SK-N-DZ (cell line): Measurements from ENCODE around the gene UBE2H.
"Not testable (repeated sequence)": the region's sequence is repeated elsewhere in the genome, so short reads cannot be mapped to it uniquely, and the experiment has no call there.

ENCODE experiments used
- DNase-seq: peaks from one replicate; pipeline ENCODE4 v3.0.0-alpha.2; 2015; ENCODE audit warnings: low spot score

The UBE2H gene

GRCh38 chr7:129823143-129823542 lies 129.6 kb downstream of the UBE2H start:
- not testable (repeated sequence) for DNase-seq

- DNase-seq = no peak
Measured at GRCh38 chr7:129821476-129821875, 131.3 kb downstream of the UBE2H start.

GRCh38 chr7:129816742-129817141 lies 136.0 kb downstream of the UBE2H start:
- no peak for DNase-seq

- DNase-seq = no peak
Measured at GRCh38 chr7:129807863-129808262, 144.9 kb downstream of the UBE2H start.

- DNase-seq = peak; percentile 25
Measured at GRCh38 chr7:129804890-129805719, 147.7 kb downstream of the UBE2H start.

GRCh38 chr7:129804111-129804889 lies 148.5 kb downstream of the UBE2H start:
- DNase-seq = no peak

GRCh38 chr7:129803546-129804081 lies 149.1 kb downstream of the UBE2H start:
- no peak for DNase-seq

GRCh38 chr7:129801882-129802281 lies 150.9 kb downstream of the UBE2H start:
- no peak for DNase-seq

GRCh38 chr7:129800901-129801300 lies 151.9 kb downstream of the UBE2H start:
- DNase-seq = peak; percentile 3

GRCh38 chr7:129799350-129799955 lies 153.3 kb downstream of the UBE2H start:
- no peak for DNase-seq

GRCh38 chr7:129798616-129799349 lies 154.0 kb downstream of the UBE2H start:
- DNase-seq = no peak

GRCh38 chr7:129797214-129797789 lies 155.5 kb downstream of the UBE2H start:
- peak; percentile 57 for DNase-seq

- no peak for DNase-seq
Measured at GRCh38 chr7:129796186-129796775, 156.5 kb downstream of the UBE2H start.

GRCh38 chr7:129794461-129794860 lies 158.3 kb downstream of the UBE2H start:
- DNase-seq = not testable (repeated sequence)

GRCh38 chr7:129793506-129794310 lies 159.1 kb downstream of the UBE2H start:
- DNase-seq = no peak

GRCh38 chr7:129792721-129793120 lies 160.0 kb downstream of the UBE2H start:
- no peak for DNase-seq

- DNase-seq = no peak
Measured at GRCh38 chr7:129790136-129790535, 162.6 kb downstream of the UBE2H start.

GRCh38 chr7:129789652-129790051 lies 163.1 kb downstream of the UBE2H start:
- no peak for DNase-seq

GRCh38 chr7:129789000-129789399 lies 163.8 kb downstream of the UBE2H start:
- DNase-seq = no peak
